ENCODE data around the gene B3GALT6.

Gene B3GALT6

GRCh38 chr1:1272341-1273208, 40.5 kb downstream of the B3GALT6 start:
- Mint-ChIP-seq H3K9me3 (no peaks in the 10 kb centered on the region), H3K4me3 (peak overlapping the region; percentile 86 to 87), H3K27ac (peak overlapping the region; percentile 79 to 92), H3K27me3 (no peaks in the 10 kb centered on the region), H3K4me1 (ENCODE audit: low read depth in 2 of 2) (peaks cover 35 to 40% of the 10 kb centered on the region in 2 donors), H3K36me3 (ENCODE audit: insufficient read depth) (peaks cover 30% of the 10 kb centered on the region)
- DNase-seq (peak in 1 of 3 experiments; percentile 16), ATAC-seq (replicated peaks) (peak; percentile 6)

- DNase-seq (no peak), ATAC-seq (replicated peaks) (peak; percentile 3)
- Mint-ChIP-seq H3K4me1 (ENCODE audit: low read depth in 2 of 2) (peaks cover 32 to 37% of the 10 kb centered on the region in 2 donors), H3K27me3 (no peaks in the 10 kb centered on the region), H3K4me3 (peak overlapping the region; percentile 86 to 87), H3K27ac (peak overlapping the region; percentile 79 to 92), H3K36me3 (ENCODE audit: insufficient read depth) (peaks cover 27% of the 10 kb centered on the region), H3K9me3 (no peaks in the 10 kb centered on the region)
These were observed 41.1 kb downstream of the B3GALT6 start for GRCh38 chr1:1273209-1273511.

- H3K36me3 Mint-ChIP-seq (ENCODE audit: insufficient read depth): peaks cover 25% of the 10 kb centered on the region
- H3K4me1 Mint-ChIP-seq (ENCODE audit: low read depth in 2 of 2): peaks cover 29 to 34% of the 10 kb centered on the region in 2 donors
- H3K9me3 Mint-ChIP-seq: no peaks in the 10 kb centered on the region
- no peaks in the 10 kb centered on the region for H3K27me3 Mint-ChIP-seq
- peak within 1 kb of the TSS; percentile 86 to 87 for H3K4me3 Mint-ChIP-seq
- H3K27ac Mint-ChIP-seq: peak within 1 kb of the TSS; percentile 79 to 92
- ATAC-seq (replicated peaks) (peak; percentile 97), DNase-seq (peak; percentile 81 to 85 (median 83))
These were observed 41.7 kb downstream of the B3GALT6 start, which contains the start of gene UBE2J2 for GRCh38 chr1:1273512-1274298. TSS of gene UBE2J2 (minus strand) at chr1:1273854. CDS start at chr1:1267992, 5,862 bp downstream.

- Mint-ChIP-seq H3K27ac (peak overlapping the region in 1 of 2 donors; percentile 23), H3K27me3 (no peaks in the 10 kb centered on the region), H3K36me3 (ENCODE audit: insufficient read depth) (peaks cover 25% of the 10 kb centered on the region), H3K4me1 (ENCODE audit: low read depth in 2 of 2) (peaks cover 29 to 31% of the 10 kb centered on the region in 2 donors), H3K4me3 (peak overlapping the region; percentile 86 to 87), H3K9me3 (no peaks in the 10 kb centered on the region)
- ATAC-seq (replicated peaks): no peak
- DNase-seq: no peak
These were observed 42.4 kb downstream of the B3GALT6 start for GRCh38 chr1:1274299-1274930.

GRCh38 chr1:1274931-1275431, 42.9 kb downstream of the B3GALT6 start:
- peak overlapping the region; percentile 86 to 87 for H3K4me3 Mint-ChIP-seq
- H3K36me3 Mint-ChIP-seq (ENCODE audit: insufficient read depth): peaks cover 21% of the 10 kb centered on the region
- ATAC-seq (replicated peaks) (no peak), DNase-seq (no peak)
- H3K27ac Mint-ChIP-seq: peak overlapping the region in 1 of 2 donors; percentile 23
- H3K4me1 Mint-ChIP-seq (ENCODE audit: low read depth in 2 of 2): peaks cover 26 to 28% of the 10 kb centered on the region in 2 donors
- H3K27me3 Mint-ChIP-seq: no peaks in the 10 kb centered on the region
- no peaks in the 10 kb centered on the region for H3K9me3 Mint-ChIP-seq

GRCh38 chr1:1275836-1276235, 43.8 kb downstream of the B3GALT6 start:
- peaks cover 17 to 20% of the 10 kb centered on the region in 2 donors for H3K4me1 Mint-ChIP-seq (ENCODE audit: low read depth in 2 of 2)
- peak overlapping the region in 1 of 2 donors; percentile 37 for H3K4me3 Mint-ChIP-seq
- ATAC-seq (replicated peaks) (no peak), DNase-seq (no peak)
- H3K27me3 Mint-ChIP-seq: no peaks in the 10 kb centered on the region
- no peak overlapping the region for H3K27ac Mint-ChIP-seq
- peaks cover 17% of the 10 kb centered on the region for H3K36me3 Mint-ChIP-seq (ENCODE audit: insufficient read depth)
- H3K9me3 Mint-ChIP-seq: no peaks in the 10 kb centered on the region

- H3K9me3 Mint-ChIP-seq: no peaks in the 10 kb centered on the region
- no peak overlapping the region for H3K27ac Mint-ChIP-seq
- H3K27me3 Mint-ChIP-seq: no peaks in the 10 kb centered on the region
- no peaks in the 10 kb centered on the region for H3K36me3 Mint-ChIP-seq (ENCODE audit: insufficient read depth)
- H3K4me3 Mint-ChIP-seq: no peak overlapping the region
- ATAC-seq (replicated peaks) (no peak), DNase-seq (no peak)
- H3K4me1 Mint-ChIP-seq (ENCODE audit: low read depth in 2 of 2): peaks cover 0 to 5% of the 10 kb centered on the region in 2 donors
These were observed 46.6 kb downstream of the B3GALT6 start for GRCh38 chr1:1278620-1279019.

GRCh38 chr1:1279028-1279427, 47.0 kb downstream of the B3GALT6 start:
- H3K4me3 Mint-ChIP-seq: no peak overlapping the region
- DNase-seq (no peak), ATAC-seq (replicated peaks) (no peak)
- H3K27me3 Mint-ChIP-seq: no peaks in the 10 kb centered on the region
- no peak overlapping the region for H3K27ac Mint-ChIP-seq
- no peaks in the 10 kb centered on the region for H3K9me3 Mint-ChIP-seq
- peaks cover 0 to 7% of the 10 kb centered on the region in 2 donors for H3K4me1 Mint-ChIP-seq (ENCODE audit: low read depth in 2 of 2)
- H3K36me3 Mint-ChIP-seq (ENCODE audit: insufficient read depth): no peaks in the 10 kb centered on the region

GRCh38 chr1:1280782-1281481, 48.9 kb downstream of the B3GALT6 start:
- no peaks in the 10 kb centered on the region for H3K27me3 Mint-ChIP-seq
- H3K4me1 Mint-ChIP-seq (ENCODE audit: low read depth in 2 of 2): peaks cover 0 to 3% of the 10 kb centered on the region in 2 donors
- no peak for ATAC-seq (replicated peaks)
- no peak overlapping the region for H3K27ac Mint-ChIP-seq
- no peaks in the 10 kb centered on the region for H3K36me3 Mint-ChIP-seq (ENCODE audit: insufficient read depth)
- no peak overlapping the region for H3K4me3 Mint-ChIP-seq
- no peak for DNase-seq
- no peaks in the 10 kb centered on the region for H3K9me3 Mint-ChIP-seq

GRCh38 chr1:1281533-1282321, 49.7 kb downstream of the B3GALT6 start:
- Mint-ChIP-seq H3K4me3 (no peak overlapping the region), H3K27ac (no peak overlapping the region), H3K27me3 (no peaks in the 10 kb centered on the region), H3K9me3 (no peaks in the 10 kb centered on the region), H3K4me1 (ENCODE audit: low read depth in 2 of 2) (peaks cover 0 to 3% of the 10 kb centered on the region in 2 donors), H3K36me3 (ENCODE audit: insufficient read depth) (no peaks in the 10 kb centered on the region)
- ATAC-seq (replicated peaks): no peak
- DNase-seq: no peak

- H3K36me3 Mint-ChIP-seq (ENCODE audit: insufficient read depth): no peaks in the 10 kb centered on the region
- peaks cover 0 to 3% of the 10 kb centered on the region in 2 donors for H3K4me1 Mint-ChIP-seq (ENCODE audit: low read depth in 2 of 2)
- H3K27ac Mint-ChIP-seq: no peak overlapping the region
- no peaks in the 10 kb centered on the region for H3K9me3 Mint-ChIP-seq
- DNase-seq (no peak), ATAC-seq (replicated peaks) (no peak)
- no peaks in the 10 kb centered on the region for H3K27me3 Mint-ChIP-seq
- no peak overlapping the region for H3K4me3 Mint-ChIP-seq
These were observed 51.0 kb downstream of the B3GALT6 start for GRCh38 chr1:1282998-1283397.

- Mint-ChIP-seq H3K36me3 (ENCODE audit: insufficient read depth) (no peaks in the 10 kb centered on the region), H3K4me1 (ENCODE audit: low read depth in 2 of 2) (peaks cover 0 to 3% of the 10 kb centered on the region in 2 donors), H3K4me3 (no peak overlapping the region), H3K9me3 (no peaks in the 10 kb centered on the region), H3K27ac (no peak overlapping the region), H3K27me3 (no peaks in the 10 kb centered on the region)
- DNase-seq (no peak), ATAC-seq (replicated peaks) (no peak)
These were observed 51.8 kb downstream of the B3GALT6 start for GRCh38 chr1:1283821-1284220.
